Muscle of back (tissue), 11 donors: Measurements from ENCODE around the gene TXLNB. TPM values are rescaled to one million over a fixed set of nuclear protein-coding genes. Genes with fewer than 3 reads are reported as not detected.

ENCODE experiments used
- DNase-seq, 3 donors: peaks; one replicate each; pipeline versions ENCODE4 v3.0.0 to v3.0.0-alpha.2; 2013
- polyA plus RNA-seq, 10 donors: library from polyadenylated mRNA; unstranded; fragments of 120-200 nt; gene quantifications; one replicate each; pipeline ENCODE4 v1.2.1, GENCODE V29; 2013; ENCODE audit not compliant: insufficient read length in 10 of 10

The TXLNB gene
- polyA plus RNA-seq, 10 donors: 51.9 to 150 (median 102) TPM

DNA sequence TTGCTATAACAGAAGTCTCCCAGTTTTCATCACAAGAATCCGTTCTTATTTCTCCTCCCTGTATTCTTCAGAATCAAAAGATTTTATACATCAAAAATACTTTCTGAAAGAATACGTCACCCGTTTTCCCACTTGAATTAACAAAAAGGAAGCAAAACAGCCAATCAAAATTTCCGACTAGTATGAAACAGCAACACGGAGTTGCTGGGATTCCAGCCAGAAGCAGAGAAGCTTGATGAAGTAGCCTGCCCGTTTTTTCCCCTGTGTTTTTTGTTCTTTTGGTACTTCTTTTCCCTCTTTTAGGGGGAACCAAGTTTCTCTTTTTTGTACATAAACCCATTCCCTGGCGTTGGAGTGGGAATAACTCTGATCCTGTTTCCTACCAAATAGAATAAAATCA lies 14.6 kb downstream of the TXLNB start:
- peak in 1 of 3 donors; percentile 33 for DNase-seq

DNA sequence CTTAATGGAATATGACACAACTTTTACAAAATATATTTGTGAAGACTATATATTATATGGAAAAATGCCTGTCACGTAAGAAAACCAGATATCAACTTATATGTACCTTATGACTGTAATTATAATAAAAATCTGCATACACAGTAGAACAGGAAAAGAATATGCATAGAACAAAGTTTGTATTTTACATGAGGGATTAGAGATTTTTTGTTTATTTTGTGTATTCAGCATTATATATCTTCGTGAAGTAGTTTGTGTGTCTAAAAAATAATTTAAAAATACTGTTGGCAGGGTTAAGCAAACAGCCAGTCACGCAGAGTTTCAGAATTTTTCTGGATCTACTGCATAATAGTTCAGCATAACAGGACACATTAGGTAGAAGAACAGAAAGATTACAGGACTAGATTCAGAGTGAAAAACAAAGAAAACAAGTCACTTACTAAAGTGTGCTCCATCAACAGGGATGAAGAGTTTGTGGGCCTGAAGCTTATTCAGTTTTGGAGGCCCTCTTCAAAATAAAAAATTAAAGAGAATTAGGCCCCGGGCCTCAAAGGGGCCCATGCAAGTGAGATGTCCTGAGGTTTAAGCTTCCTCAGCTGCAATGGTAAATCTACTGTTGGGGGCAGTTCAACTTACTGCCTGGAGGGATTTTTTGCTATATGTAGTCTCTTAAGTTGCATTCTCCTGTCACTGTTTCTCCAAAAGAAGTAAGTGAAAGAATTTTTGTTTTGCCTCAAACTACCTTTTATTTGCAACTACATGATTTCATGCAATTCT lies 16.3 kb downstream of the TXLNB start:
- DNase-seq: peak in 1 of 3 donors; percentile 22

DNA sequence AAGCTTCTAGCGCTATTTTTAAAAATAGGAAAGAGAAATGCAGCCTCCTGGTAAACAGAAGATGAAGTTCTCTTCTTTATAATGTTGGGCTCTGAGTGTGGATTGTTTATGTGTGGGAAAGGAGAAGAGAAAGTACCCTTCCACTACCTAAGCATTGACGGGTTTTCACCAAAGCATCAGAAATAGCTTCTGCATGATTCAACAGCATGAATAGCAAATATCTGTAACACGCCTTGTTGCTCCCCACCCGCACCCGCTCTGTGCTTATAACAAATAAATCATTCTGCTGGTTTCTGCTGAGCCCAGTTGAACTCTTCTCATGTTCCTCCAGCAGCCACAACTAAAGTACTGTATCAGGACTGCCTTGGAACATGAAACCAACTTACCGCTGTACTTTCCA lies 20.7 kb downstream of the TXLNB start:
- peak in 1 of 3 donors; percentile 34 for DNase-seq

DNA sequence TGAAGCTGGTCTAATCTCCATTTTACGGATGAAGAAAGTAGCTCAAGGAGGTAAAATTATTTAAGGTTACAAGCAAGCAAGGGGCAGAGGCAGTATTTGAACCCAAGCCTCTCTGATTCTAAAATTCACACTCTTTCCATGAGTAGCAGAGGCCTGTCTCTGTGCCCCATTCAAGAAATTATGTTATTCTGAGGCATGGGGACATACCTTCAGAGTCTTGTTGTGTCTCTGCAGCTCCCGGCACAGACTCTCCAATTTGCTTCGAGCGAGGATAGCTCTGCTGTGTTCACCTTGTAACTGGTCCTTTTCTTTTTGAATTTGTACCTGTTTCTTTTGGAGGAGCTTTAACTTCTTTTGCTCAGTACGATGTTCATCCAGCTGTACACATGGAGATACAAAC lies 21.5 kb downstream of the TXLNB start:
- no peak for DNase-seq

DNA sequence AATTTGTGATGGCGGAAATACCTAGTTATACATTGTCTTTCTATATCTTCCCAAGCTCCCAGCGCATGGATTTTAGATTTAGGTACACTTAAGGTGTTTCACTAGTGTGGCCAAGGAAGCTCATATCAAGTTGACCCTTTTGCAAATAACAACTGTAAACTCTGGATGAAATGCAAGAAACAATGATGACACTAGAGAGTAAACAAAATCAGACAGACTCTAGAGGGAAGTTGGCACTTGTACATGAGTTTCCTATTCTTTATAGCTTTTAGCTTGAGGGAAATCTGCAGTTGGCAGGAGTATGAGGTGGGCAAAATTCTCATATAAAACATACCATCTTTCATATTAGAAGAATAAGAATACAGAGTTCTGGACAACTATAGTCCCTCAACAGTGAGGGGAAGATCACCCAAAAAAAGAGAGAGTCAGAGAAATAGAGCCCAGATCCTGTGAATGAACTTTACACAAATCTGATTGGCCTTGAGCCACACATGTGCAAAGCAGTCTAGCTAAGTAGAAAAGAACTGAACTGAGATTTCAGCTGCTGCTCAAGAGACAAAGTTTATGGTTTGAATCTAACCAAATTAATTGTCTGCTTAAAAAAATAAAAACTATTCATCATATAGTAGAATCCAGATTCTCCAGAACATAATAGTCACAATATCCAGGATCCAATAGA lies 26.1 kb downstream of the TXLNB start:
- DNase-seq: no peak

DNA sequence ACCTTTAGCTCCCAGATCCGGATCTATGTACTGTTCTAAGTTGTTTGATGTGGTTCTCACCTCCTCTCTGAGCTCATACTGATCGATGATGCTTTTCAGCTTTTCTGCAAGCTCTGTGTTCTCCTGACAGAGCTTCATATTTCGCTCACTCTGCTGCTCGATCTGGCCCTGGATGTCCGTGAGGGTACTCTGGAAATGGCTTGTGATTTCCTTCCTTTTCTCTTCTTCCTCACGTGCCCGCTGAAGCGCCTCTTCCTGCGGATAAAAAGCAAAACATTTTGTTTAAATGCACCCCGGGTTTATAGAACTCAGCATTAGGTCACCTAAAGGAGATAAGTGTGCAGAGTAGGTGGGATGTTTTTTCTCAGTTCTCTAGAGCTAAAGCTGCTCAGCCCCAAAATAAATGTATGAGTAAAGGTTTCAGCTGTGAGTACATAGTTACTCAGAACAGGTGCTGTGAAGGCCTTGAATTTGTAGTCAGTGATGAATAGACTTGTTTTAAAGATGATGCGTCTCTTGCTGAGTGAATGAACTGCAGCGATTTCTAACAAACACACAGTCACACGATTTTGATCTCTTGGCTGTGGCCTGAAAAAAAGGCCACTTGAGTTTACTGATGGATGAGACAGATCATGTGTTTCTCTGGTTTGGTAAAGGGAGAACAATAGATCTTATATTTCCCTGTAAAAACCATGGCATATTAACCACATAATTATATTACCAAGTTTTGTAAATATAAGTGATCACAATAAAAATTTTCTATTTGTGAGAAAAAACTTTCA lies 29.1 kb downstream of the TXLNB start:
- DNase-seq: no peak

DNA sequence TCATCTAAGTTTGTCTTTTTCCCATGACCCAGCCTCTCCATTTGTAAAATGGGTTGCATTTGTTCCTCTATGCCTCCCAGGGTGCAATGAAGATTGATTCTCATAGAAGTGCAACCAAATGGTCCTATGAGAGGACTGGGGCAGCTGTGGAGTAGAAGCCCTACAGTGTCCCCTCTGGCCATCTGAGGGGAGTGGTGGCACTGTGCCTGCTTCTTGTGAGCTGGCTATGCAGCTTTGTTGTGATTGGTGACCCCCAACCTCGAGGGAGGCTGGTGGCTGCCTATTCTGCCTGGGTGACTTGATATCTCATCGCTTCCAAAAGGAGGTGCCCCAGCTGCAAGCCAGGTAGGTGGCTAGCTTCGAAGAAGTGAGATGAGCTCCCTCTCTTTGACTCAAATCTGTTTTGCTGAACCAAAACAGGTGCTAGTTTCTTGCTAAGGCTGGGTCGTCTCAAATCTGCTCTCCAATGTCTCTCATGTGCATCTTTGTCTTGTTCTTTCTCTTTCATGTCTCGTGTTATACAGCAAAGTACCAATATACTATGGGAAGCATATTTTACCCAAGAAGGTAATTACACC lies 33.9 kb downstream of the TXLNB start:
- no peak for DNase-seq

DNA sequence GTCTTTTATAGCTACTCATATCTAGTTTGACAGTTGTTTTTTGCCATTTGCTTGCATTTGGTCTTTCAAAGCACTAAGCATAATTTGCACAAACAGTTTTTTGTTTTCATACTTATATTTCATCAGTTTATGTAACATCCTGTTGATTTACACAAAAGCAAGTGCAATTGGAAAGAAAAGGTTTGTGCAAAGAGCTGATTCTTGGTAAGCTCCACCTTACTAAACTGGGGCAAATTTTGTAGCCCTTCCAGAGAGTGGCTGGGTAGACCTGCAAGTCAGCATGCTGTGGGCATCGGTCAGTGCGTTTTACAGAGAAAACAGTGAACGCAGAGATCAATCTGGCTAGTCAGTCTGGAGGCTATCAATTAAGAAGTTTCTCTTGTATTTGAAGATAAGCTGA lies 34.5 kb downstream of the TXLNB start:
- no peak for DNase-seq

DNA sequence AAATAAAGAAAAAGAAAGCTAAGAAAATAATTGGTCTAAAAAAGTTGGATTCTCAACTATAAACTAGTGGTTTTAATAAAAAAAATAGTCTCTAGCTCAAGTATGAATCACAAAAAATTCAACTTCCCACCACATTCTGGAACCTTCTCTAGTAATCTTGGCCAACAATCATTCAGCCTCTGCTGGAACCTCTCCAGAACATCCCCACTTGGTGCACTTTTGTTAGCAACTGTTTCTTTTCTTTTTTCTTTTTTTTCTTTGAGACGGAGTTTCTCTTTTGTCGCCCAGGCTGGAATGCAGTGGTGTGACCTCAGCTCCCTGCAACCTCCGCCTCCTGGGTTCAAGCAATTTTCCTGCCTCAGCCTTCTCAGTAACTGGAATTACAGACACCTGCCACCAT lies 35.7 kb downstream of the TXLNB start:
- DNase-seq: peak; percentile 78 to 84 (median 80)

DNA sequence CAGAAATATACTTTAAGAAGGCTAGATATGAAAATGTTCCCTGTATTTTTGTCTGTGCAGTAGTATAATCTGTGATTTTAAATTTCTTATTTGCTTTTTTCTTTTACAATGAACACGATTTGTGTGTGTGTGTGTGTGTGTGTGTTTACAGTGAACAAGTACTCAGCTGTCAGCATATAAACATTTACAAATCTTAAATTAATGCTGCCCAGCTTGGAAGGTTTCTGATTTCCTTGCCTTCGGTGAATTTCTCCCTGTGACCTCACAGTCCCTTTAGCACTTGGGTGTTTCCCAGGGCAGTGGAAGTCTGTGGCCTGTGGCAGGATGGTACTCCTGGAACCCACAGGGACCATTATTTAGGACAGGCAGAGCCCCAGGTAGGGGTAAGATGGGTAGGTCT lies 37.6 kb downstream of the TXLNB start:
- no peak for DNase-seq

DNA sequence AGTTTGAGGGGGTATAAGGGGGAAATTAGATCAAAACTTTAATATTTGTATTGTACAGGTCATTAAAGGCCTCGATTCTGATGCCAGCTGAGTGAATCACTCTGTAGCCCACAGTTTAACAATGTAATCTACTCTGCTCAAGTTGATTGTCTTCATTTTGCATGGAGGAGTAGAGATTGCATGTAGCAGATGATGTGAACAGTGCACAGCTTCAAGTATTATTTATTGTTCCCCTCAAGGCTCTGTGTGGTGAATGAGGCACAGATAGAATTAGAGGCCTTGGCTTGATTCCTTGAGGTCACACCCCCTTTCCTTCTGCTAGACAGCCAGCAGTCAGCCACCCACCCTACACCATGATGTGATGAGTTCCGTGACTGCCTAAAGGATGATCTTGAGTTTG lies 38.1 kb downstream of the TXLNB start:
- no peak for DNase-seq

DNA sequence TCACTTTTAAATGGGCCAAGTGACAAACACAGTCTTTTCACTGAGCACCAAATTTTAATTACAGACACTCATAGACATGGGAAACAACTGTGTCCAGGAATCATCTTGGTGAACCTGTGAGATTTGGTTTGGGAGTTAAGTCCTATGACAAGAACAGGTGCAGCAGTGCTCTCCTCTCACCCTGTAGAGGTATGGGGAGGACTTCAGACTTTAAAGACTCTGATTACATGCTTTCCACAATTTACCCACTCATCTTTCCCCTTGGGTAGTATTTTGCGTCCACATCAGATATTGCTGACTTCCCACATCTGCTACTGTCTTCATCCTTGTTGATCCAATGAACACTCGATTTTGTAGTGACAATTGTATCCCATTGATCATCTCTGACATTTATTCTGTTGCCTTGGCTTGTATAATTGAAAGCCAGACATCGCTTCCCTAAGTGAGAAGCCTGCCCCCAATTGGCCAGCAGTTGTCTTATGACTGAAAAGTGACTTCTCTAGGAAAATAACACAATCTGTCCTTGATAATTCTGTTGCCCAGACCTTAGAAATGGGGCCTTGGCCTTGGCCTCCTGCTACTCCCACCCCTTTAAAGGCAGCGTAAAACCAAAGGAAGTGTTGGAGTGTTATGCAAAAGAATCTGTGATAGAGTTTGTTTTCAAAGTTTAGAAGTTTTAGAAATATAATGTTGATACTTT lies 40.0 kb downstream of the TXLNB start:
- no peak for DNase-seq

DNA sequence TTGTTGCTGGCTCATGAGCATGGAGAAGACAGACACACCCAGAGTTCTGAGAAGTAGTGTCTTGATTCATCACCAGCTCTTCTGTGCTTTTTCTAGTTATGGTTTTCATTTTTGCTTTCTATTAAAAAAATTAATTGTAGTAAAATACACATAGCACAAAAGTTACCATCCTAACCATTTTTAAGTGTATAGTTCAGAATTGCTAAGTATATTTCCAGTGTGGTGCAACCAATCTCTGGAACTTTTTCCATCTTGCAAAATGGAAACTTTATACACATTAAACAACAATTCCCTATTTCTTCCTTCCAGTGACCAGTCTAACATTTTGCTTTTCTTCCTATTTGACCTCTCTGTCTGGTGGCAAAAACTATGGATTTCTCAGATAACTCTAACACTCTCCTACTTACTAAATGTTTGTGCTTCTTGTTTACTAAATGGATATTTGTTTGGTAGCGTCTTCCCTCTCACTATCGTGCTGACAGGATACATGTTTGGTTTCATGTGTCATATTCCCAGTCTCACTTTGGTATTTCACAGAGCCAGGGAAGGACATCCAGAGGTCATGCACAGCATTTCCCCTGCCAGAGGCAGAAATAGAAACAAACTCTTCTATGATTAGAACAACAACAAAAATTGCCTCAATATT lies 40.6 kb downstream of the TXLNB start:
- DNase-seq: peak; percentile 54 to 82 (median 58)

DNA sequence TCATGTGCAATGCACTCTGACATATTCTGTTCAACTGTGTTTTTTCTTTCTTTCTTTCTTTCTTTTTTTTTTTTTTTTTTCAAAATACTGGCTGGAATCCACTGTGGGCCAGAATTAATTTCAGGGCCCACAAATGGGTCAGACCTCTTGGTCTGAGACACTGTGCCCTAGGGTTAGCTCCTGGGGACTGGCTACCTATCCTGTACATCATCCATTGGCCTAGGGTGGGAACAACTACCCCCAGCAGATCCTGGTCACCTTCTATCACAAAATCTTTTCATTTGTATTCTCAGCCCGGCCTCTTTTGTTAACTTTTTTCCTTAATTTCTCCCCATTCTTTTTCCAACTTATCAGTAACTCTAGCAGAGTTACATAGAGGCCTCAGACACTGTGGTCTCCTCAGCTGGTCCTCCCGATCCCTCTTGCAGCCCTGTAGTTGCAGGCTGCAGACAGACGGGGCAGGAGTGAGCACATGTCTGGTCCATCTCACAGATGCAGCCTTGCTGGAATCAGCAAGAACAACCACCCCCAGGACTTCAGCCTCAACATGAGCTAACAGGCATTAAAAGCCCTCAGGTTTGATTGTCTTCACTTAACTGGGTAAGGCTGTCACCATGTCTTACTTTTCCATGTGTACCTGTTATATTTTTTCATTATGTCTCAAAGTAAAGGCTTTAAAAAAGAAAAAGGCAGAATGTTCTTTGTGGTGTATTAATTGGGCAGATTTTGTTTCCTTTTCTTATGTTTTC lies 41.3 kb downstream of the TXLNB start:
- peak in 1 of 3 donors; percentile 59 for DNase-seq

DNA sequence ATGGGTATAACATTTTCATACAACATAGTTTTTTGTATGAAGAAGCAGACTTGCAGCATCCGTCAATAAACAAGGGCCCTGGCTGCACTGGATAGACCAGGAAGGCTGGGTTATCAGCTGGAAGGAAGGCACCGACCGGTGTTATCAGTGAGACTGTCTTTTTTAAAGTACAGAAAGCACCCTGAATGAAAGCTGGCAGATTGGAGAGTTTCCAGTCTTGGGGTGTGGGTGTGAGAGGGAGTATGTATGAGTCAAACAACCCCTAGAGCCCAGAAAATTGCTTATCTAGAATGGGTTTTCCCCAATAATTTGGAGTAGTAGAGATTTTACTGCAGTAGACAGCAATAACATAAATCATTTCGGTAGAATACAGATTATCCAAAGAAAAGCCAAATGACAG lies 42.4 kb downstream of the TXLNB start:
- no peak for DNase-seq

DNA sequence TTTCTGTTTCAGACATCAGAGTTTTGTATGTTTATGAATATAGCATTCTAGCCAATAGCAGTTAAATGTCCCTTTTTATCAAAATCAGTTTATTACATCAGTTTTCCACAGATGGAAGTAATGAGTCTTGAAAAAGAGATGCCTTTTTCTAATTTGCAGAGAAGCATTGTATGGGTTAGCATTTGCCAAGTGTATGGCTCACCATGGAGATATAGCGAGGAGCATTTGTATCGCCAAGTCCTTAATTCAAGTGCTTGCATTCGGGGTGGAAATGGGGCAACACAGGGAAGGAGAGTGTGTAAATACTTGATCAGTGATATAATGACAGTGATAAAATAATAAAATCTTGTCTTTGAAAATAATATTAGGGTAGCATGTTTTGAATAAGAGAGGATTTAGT lies 42.9 kb downstream of the TXLNB start:
- no peak for DNase-seq

DNA sequence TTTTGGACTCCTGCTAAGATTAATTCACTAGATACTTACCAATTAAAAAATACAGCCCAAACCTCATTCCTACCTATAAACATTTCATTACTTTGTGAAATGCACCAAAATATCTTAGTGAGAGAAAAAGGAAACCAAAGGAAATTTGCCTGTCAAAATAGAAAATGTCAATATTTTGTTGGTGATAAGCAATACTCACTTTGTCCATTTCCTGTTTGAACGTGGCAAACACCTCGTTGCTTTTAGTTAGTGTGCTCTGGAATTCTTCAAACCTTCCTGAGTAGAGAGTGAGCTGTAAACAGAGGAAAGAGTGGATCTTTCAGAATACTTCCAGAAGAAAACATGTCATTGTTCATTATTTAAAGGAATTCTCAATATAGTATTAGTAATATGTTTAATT lies 44.2 kb downstream of the TXLNB start:
- no peak for DNase-seq

DNA sequence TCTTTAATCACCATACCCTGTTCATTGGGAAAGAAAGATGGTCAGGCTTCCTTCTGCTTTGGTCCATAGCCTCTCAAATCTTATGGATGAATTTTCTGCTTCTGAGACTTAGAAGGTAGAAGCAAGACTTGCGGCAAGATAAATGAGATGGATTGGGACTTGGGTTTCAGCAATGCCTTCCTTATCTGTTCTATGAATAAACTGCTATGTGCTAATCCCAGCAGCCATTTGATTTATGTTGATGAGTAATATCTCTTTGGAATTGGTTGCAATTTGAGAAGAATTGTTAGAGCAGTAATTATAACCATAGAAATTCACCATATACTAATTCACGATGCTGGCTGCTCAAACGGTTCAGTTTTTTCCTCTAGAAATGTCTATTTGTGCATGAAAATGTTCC lies 48.3 kb downstream of the TXLNB start:
- DNase-seq: no peak

DNA sequence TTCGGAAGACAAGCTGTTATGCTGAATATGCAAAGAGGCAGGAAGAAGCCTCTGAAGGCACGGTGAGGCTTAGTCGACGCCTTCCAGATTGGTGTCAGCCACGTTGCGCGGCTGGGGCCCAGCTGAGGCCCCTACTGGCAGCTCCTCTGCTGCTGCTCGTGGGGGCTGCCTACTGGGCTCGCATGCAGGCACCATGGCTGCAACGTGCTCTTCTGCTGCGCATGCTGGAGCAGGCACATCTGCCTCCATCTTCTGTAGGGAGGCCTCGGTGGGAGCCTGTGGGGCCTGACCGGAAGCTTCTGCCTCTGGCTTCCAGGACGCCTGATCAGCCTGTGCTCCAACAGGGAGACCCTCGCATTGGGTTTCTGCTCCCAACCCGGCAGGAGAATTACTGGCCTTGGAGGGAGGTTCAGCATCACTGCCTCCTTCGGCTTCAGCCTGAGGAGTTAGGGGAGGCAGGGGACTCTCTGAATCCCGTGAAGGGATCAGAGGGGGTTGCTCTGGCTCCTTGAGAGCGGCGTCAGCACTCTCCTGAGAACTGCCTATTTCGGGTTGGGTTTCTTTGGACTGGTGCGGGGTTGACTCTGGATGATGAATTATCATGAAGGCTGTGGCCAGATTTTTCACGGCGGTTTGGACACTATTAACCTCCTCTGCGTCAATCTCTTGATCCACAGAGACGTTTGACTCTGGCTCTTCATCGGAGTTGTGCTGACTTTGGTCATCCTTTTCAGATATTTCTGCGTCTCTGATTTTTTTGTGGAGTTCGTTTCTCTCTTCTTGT lies 49.1 kb downstream of the TXLNB start:
- DNase-seq: no peak
